Nephron (organoid): ENCODE results near the gene SRRM3.
"Not testable (repeated sequence)": the region's sequence is repeated elsewhere in the genome, so short reads cannot be mapped to it uniquely, and the experiment has no call there.

ENCODE experiments used
- H3K27ac Mint-ChIP-seq, 3 experiments: 2 replicates each; pipeline ENCODE4 v1.8.0; 2020; ENCODE audit warnings: mixed read lengths in 3 of 3, mild to moderate bottlenecking in 2 of 3, moderate library complexity in 1 of 3
- H3K27me3 Mint-ChIP-seq: 2 replicates; pipeline ENCODE4 v1.8.0; 2021; ENCODE audit warnings: low read depth, mild to moderate bottlenecking, moderate library complexity, mixed read lengths
- H3K36me3 Mint-ChIP-seq: 2 replicates; pipeline ENCODE4 v1.8.0; 2020; ENCODE audit warnings: low read depth, mixed read lengths
- H3K4me1 Mint-ChIP-seq: 2 replicates; pipeline ENCODE4 v1.8.0; 2020; ENCODE audit warnings: mixed read lengths
- H3K4me3 Mint-ChIP-seq, 3 experiments: 2 replicates each; pipeline ENCODE4 v1.8.0; 2020; ENCODE audit warnings: mild to moderate bottlenecking in 3 of 3, mixed read lengths in 3 of 3, moderate library complexity in 2 of 3
- H3K9me3 Mint-ChIP-seq: 2 replicates; pipeline ENCODE4 v1.8.0; 2020; ENCODE audit warnings: mixed read lengths
- TF ChIP-seq, protein P1 (sequence below), 3 experiments: fragments of 200-600 bp; sonication (generic); IDR thresholded peaks; one replicate each; pipeline ENCODE4 v1.5.0; 2021; ENCODE audit warnings: antibody characterized with exemption in 3 of 3; ENCODE audit not compliant: unreplicated experiment in 3 of 3

SRRM3 gene

DNA sequence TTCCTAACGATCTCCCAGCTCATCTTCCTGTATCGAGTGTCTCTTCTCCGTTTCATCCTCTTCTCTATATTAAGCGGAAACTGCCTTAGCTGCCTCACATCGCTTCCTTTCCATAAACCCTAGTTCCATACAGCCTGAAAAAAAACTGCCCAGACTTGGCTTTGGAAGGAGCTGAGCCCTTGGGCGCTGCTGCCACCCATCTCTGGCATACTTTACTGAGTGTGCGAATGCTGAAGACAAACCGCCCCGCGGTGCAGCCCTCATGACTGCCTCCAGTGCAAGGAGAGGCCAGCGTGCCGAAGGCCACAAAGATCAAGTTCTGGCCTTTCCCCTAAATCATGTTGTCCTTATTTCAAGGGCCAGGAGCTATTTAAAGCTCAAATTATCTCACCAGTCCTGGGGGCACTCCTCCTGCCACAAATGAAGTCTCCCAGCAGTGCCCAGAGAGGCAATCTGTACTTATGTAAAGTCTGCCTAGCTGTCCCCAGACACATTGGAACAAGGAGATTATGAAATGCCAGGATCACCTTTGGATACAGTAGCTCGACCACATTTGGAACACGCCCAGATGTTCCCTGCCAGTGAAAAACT is 131.9 kb downstream of the SRRM3 start:
- TF ChIP-seq, protein P1, sequence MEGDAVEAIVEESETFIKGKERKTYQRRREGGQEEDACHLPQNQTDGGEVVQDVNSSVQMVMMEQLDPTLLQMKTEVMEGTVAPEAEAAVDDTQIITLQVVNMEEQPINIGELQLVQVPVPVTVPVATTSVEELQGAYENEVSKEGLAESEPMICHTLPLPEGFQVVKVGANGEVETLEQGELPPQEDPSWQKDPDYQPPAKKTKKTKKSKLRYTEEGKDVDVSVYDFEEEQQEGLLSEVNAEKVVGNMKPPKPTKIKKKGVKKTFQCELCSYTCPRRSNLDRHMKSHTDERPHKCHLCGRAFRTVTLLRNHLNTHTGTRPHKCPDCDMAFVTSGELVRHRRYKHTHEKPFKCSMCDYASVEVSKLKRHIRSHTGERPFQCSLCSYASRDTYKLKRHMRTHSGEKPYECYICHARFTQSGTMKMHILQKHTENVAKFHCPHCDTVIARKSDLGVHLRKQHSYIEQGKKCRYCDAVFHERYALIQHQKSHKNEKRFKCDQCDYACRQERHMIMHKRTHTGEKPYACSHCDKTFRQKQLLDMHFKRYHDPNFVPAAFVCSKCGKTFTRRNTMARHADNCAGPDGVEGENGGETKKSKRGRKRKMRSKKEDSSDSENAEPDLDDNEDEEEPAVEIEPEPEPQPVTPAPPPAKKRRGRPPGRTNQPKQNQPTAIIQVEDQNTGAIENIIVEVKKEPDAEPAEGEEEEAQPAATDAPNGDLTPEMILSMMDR (IDR thresholded peaks at IDR 0.05; ENCODE audit: unreplicated experiment in 3 of 3) = no peak

GRCh38 chr7:76334320-76334967 is 132.7 kb downstream of the SRRM3 start:
- Mint-ChIP-seq H3K9me3 (no peaks in the 10 kb centered on the region), H3K4me3 (no peak overlapping the region), H3K27ac (no peak overlapping the region), H3K4me1 (peaks cover 15% of the 10 kb centered on the region), H3K36me3 (peaks cover 57% of the 10 kb centered on the region), H3K27me3 (no peaks in the 10 kb centered on the region)
- TF ChIP-seq, protein P1 (IDR thresholded peaks at IDR 0.05; ENCODE audit: unreplicated experiment in 3 of 3) = no peak

More for the DNA sequence above, 131.9 kb downstream of the SRRM3 start:
- no peak overlapping the region for H3K27ac Mint-ChIP-seq
- H3K4me3 Mint-ChIP-seq = no peak overlapping the region
- H3K4me1 Mint-ChIP-seq = peaks cover 15% of the 10 kb centered on the region
- H3K36me3 Mint-ChIP-seq = peaks cover 64% of the 10 kb centered on the region
- no peaks in the 10 kb centered on the region for H3K27me3 Mint-ChIP-seq
- H3K9me3 Mint-ChIP-seq = no peaks in the 10 kb centered on the region

- not testable (repeated sequence) for H3K9me3 Mint-ChIP-seq, H3K4me3 Mint-ChIP-seq, H3K27ac Mint-ChIP-seq, H3K27me3 Mint-ChIP-seq
- Mint-ChIP-seq H3K4me1 (peaks cover 19% of the 10 kb centered on the region), H3K36me3 (peaks cover 58% of the 10 kb centered on the region)
These were observed 133.7 kb downstream of the SRRM3 start for GRCh38 chr7:76335417-76335816.

- TF ChIP-seq, protein P1 (IDR thresholded peaks at IDR 0.05; ENCODE audit: unreplicated experiment in 3 of 3) = no peak
- Mint-ChIP-seq H3K27ac (peak overlapping the region in 1 of 3 experiments; percentile 15), H3K36me3 (peaks cover 55% of the 10 kb centered on the region), H3K27me3 (no peaks in the 10 kb centered on the region), H3K4me3 (no peak overlapping the region), H3K4me1 (peaks cover 23% of the 10 kb centered on the region), H3K9me3 (no peaks in the 10 kb centered on the region)
These were observed 134.4 kb downstream of the SRRM3 start for GRCh38 chr7:76336094-76336493.
